Hepatocyte (in vitro differentiated cells): ENCODE measurements around the gene LIN7C. TPM values are rescaled to one million over a fixed set of nuclear protein-coding genes. Genes with fewer than 3 reads are reported as not detected.

Source experiments
- DNase-seq: peaks from one replicate; pipeline ENCODE4 v3.0.0-alpha.2; 2016; ENCODE audit warnings: low spot score
- H2AFZ ChIP-seq: fragments of 200-600 bp; sonication (generic); 2 replicates; pipeline ENCODE4 v1.6.0; 2016; ENCODE audit warnings: antibody characterized with exemption, mild to moderate bottlenecking
- H3K27ac ChIP-seq: fragments of 200-600 bp; sonication (generic); 2 replicates; pipeline ENCODE4 v1.5.1; 2016; ENCODE audit warnings: mild to moderate bottlenecking
- H3K27me3 ChIP-seq: fragments of 200-600 bp; sonication (generic); 2 replicates; pipeline ENCODE4 v1.6.1; 2016
- H3K36me3 ChIP-seq: fragments of 200-600 bp; sonication (generic); replicated peaks from 2 replicates; pipeline ENCODE4 v1.5.1; 2016; ENCODE audit warnings: low read depth; ENCODE audit not compliant: insufficient read depth
- H3K4me1 ChIP-seq: fragments of 200-600 bp; sonication (generic); 2 replicates; pipeline ENCODE4 v1.5.1; 2016; ENCODE audit warnings: mild to moderate bottlenecking, moderate library complexity; ENCODE audit not compliant: insufficient read depth
- H3K4me2 ChIP-seq: fragments of 200-600 bp; sonication (generic); 2 replicates; pipeline ENCODE4 v1.6.0; 2016
- H3K4me3 ChIP-seq: fragments of 200-600 bp; sonication (generic); 2 replicates; pipeline ENCODE4 v1.5.1; 2016; ENCODE audit warnings: mild to moderate bottlenecking
- H3K79me2 ChIP-seq: fragments of 200-600 bp; sonication (generic); 2 replicates; pipeline ENCODE4 v1.6.0; 2017; ENCODE audit warnings: mild to moderate bottlenecking
- H3K9me2 ChIP-seq: fragments of 200-600 bp; sonication (generic); replicated peaks from 2 replicates; pipeline ENCODE4 v1.6.0; 2017; ENCODE audit warnings: mild to moderate bottlenecking; ENCODE audit not compliant: insufficient read depth
- H3K9me3 ChIP-seq: fragments of 200-600 bp; sonication (generic); 2 replicates; pipeline ENCODE4 v1.5.1; 2016; ENCODE audit warnings: low read depth, mild to moderate bottlenecking
- H4K20me1 ChIP-seq: fragments of 200-600 bp; sonication (generic); 2 replicates; pipeline ENCODE4 v1.6.0; 2016; ENCODE audit warnings: mild to moderate bottlenecking; ENCODE audit not compliant: insufficient read depth, poor library complexity, severe bottlenecking
- EZH2 ChIP-seq: fragments of 200-600 bp; sonication (generic); IDR thresholded peaks from 2 replicates; pipeline ENCODE4 v1.6.1; 2016; ENCODE audit warnings: antibody characterized with exemption, mild to moderate bottlenecking, borderline replicate concordance
- EZH2phosphoT487 ChIP-seq: fragments of 200-600 bp; sonication (generic); IDR thresholded peaks from one replicate; pipeline ENCODE4 v1.6.1; 2018; ENCODE audit warnings: antibody characterized with exemption, mild to moderate bottlenecking, low read depth, moderate library complexity; ENCODE audit not compliant: unreplicated experiment, severe bottlenecking
- WGBS: methylation state at CpG from one replicate; pipeline ENCODE4 v1.1.6; 2016; ENCODE audit warnings: low lambda C conversion rate; ENCODE audit errors: missing lambda C conversion rate; 5-methylcytosine and 5-hydroxymethylcytosine counted together
- polyA plus RNA-seq: library from polyadenylated mRNA; unstranded; fragments of >200 nt; fragmentation: Nextera tagmentation; extraction: Ambion mirVana; gene quantifications from 2 replicates; pipeline ENCODE4 v1.2.1, GENCODE V29; 2016
- total RNA-seq: library from RNA; depleted of rRNA; stranded (reverse); fragments of >200 nt; gene quantifications from 2 replicates; pipeline ENCODE4 v1.2.3, GENCODE V29; 2014
- TF ChIP-seq, protein P1 (sequence below): fragments of 200-600 bp; sonication (generic); IDR thresholded peaks from 2 replicates; pipeline ENCODE4 v1.5.1; 2016; ENCODE audit warnings: antibody characterized with exemption, mild to moderate bottlenecking; ENCODE audit not compliant: poor library complexity

LIN7C gene
- total and polyA plus RNA-seq, 2 experiments from 2014 or later: 22.4 to 55.5 TPM

DNA sequence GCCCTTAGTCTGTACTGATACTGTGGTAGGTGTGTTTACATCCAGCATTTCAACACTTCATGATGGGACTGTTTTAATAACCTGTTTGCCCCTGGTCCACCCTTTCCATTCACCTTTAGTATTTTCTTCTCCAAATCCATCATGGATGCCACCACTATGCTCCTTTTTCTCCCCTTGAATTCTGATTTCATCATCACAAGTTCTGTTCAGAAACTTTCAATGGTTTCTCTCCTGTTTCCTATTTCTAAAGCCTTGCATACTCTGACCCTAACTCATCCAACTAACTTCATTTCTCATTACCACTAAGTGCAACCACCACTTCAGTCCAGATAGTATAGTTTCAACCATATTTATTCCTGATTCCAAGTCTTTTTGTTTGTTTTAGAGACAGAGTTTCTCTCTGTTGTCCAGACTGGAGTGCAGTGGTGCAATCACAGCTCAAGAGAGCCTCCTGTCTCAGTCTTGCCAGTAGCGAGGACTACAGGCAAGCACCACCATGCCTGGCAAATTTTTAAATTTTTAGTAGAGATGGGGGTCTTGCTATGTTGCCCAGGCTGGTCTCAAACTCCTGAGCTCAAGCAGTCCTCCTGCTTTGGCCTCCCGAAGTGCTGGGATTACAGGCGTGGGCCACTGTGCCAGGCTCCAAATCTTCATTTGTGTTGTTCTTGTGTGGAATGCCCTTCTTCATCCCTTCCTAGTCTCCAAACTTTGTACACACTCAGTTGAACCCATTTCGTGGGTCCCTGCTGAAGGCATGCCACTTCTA, 1.2 kb upstream of the LIN7C start:
- Histone ChIP-seq H3K4me3 (no peak overlapping the region), H3K79me2 (peaks cover 48% of the 10 kb centered on the region), H2AFZ (no peak overlapping the region), H3K9me2 (no peaks in the 10 kb centered on the region), H3K4me2 (peak overlapping the region; percentile 82), H4K20me1 (peaks cover 14% of the 10 kb centered on the region), H3K9me3 (no peaks in the 10 kb centered on the region), H3K4me1 (peaks cover 15% of the 10 kb centered on the region), H3K27ac (no peak overlapping the region), H3K36me3 (no peaks in the 10 kb centered on the region), H3K27me3 (no peaks in the 10 kb centered on the region)
- TF ChIP-seq EZH2 (no peak), EZH2phosphoT487 (no peak)
- TF ChIP-seq, protein P1, sequence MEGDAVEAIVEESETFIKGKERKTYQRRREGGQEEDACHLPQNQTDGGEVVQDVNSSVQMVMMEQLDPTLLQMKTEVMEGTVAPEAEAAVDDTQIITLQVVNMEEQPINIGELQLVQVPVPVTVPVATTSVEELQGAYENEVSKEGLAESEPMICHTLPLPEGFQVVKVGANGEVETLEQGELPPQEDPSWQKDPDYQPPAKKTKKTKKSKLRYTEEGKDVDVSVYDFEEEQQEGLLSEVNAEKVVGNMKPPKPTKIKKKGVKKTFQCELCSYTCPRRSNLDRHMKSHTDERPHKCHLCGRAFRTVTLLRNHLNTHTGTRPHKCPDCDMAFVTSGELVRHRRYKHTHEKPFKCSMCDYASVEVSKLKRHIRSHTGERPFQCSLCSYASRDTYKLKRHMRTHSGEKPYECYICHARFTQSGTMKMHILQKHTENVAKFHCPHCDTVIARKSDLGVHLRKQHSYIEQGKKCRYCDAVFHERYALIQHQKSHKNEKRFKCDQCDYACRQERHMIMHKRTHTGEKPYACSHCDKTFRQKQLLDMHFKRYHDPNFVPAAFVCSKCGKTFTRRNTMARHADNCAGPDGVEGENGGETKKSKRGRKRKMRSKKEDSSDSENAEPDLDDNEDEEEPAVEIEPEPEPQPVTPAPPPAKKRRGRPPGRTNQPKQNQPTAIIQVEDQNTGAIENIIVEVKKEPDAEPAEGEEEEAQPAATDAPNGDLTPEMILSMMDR: no peak
- WGBS: 100% methylated on average over 4 of the region's 4 CpGs
- DNase-seq: no peak

DNA sequence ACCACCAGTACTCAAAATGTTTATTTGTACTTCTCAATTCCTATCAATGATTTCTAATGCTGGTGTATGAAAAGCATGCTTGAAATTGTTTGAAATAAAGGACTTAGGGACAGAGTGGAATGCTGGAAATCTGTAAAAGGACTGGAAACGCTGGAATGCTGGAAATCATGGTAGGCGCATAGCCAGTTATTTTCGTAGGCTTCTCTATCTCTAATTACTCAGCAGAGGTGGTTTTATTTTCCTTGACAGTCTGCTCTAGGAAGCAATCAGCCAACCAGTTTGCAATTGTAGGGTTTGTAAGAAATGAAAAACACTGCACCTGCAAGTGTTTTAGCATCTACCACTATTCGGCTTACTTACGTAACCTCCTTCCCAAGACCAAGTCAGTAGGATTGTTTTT, 788 bp downstream of the LIN7C start:
- 10% methylated on average over 5 of the region's 5 CpGs for WGBS

DNA sequence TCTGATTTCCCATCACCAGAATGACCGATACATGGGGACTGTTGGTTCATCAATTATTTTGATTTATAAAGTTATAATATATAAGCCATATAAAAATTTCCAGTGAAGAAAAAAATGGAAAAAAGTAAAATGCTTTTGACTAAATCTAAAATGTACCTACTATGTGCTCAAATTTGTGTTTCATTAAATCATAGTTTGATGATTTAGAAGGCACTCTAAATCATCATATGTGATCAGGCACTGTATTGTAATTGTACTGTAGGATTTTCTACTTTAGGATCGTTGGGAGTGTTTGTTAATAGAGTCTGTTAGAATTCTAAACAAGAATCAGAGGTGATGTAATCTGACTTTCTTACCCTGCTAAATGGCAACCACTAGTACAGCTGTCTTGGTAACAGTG, 2.4 kb downstream of the LIN7C start:
- no peaks in the 10 kb centered on the region for H3K9me2 ChIP-seq
- peaks cover 60% of the 10 kb centered on the region for H3K79me2 ChIP-seq
- no peaks in the 10 kb centered on the region for H3K9me3 ChIP-seq
- no peaks in the 10 kb centered on the region for H3K27me3 ChIP-seq
- H3K4me1 ChIP-seq: peaks cover 15% of the 10 kb centered on the region
- no peaks in the 10 kb centered on the region for H3K36me3 ChIP-seq
- TF ChIP-seq, protein P1: no peak
- no peak for TF ChIP-seq EZH2
- TF ChIP-seq EZH2phosphoT487: no peak
- no peak overlapping the region for H2AFZ ChIP-seq
- peaks cover 19% of the 10 kb centered on the region for H4K20me1 ChIP-seq
- WGBS: 81% methylated on average over 2 of the region's 2 CpGs
- H3K27ac ChIP-seq: no peak overlapping the region
- no peak overlapping the region for H3K4me3 ChIP-seq
- H3K4me2 ChIP-seq: no peak overlapping the region
- no peak for DNase-seq

More for the DNA sequence above, 788 bp downstream of the LIN7C start:
- Histone ChIP-seq H3K4me1 (peaks cover 15% of the 10 kb centered on the region), H3K9me3 (no peaks in the 10 kb centered on the region), H4K20me1 (peaks cover 19% of the 10 kb centered on the region), H3K4me3 (peak overlapping the region; percentile 62), H3K4me2 (peak overlapping the region; percentile 81), H2AFZ (peak overlapping the region; percentile 94), H3K27ac (peak overlapping the region; percentile 94), H3K27me3 (no peaks in the 10 kb centered on the region), H3K79me2 (peaks cover 60% of the 10 kb centered on the region), H3K36me3 (no peaks in the 10 kb centered on the region), H3K9me2 (no peaks in the 10 kb centered on the region)
- TF ChIP-seq EZH2phosphoT487: no peak
- TF ChIP-seq EZH2: no peak
- TF ChIP-seq, protein P1: no peak
- no peak for DNase-seq
